HG03439 (cell line): ENCODE data around the gene TMEM61.

Source experiments
- ATAC-seq: cut with Tn5 transposase; IDR thresholded peaks from one replicate; pipeline ENCODE4 v1.9.1; 2021; ENCODE audit warnings: mild to moderate bottlenecking, moderate library complexity; ENCODE audit not compliant: unreplicated experiment

The TMEM61 gene

DNA sequence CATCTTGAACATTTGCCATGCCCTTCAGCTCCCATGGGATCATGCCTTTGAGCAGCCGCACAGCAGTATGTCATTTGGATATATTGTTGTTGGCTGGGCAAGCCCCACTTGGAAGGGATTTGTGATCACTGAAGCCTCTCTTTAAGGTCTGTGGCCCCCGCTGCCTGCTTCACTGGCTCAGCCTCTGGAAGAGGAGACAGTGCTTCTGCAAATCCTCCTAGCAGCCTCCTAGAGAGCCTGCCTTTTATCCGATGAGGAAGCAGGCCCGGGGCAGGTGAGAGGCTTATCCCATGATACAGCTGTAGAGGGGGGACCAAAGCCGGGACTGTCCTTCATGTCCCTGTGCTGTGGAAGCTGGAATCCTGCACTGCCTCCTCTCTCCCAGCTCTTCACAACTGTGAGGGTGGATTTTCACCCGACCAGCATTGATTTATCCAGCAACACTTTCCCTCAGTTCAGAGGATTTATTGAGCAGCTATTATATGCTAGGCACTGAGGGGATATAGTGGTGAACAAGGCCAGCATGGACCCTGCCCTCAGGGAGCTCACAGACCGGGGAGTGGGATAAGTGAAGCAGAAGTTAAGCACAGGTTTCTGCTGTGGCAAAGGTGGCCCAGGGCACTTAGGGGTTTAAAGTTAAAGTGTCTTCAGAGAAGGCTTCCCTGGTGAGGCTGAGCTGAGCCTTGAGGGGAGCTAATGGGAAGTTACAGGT is 3.9 kb downstream of the TMEM61 start:
- ATAC-seq: no peak

DNA sequence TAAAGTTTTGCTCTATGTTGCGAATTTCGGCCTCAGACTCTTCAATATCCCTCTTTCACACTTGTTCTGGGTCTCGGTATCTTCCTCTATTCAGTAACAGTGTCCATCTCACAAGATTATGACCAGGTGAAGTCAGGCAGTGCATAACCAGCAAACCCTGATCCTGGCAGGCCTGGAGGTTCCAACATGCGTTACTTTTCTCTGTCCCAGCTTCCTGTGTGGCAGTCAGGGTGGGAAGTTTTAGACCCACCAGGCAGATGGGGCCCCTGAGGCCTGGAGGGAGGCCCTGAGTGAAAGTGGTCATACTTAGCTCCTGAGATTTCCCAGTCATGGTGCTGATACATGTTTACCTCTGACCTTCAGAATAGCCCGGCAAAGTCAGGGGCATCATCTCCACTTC is 5.1 kb downstream of the TMEM61 start:
- no peak for ATAC-seq

DNA sequence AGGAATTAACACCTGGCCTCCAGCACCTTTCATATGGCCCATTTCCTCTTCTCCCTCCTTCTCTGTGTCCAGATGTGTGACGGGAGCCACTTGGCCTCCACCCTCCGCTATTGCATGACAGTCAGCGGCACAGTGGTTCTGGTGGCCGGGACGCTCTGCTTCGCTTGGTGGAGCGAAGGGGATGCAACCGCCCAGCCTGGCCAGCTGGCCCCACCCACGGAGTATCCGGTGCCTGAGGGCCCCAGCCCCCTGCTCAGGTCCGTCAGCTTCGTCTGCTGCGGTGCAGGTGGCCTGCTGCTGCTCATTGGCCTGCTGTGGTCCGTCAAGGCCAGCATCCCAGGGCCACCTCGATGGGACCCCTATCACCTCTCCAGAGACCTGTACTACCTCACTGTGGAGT is 5.6 kb downstream of the TMEM61 start:
- no peak for ATAC-seq

- no peak for ATAC-seq
Observed at GRCh38 chr1:54986533-54986932, 6.1 kb downstream of the TMEM61 start.

GRCh38 chr1:54987427-54987826 is 7.0 kb downstream of the TMEM61 start:
- ATAC-seq: no peak

GRCh38 chr1:54987919-54988705 is 7.7 kb downstream of the TMEM61 start:
- no peak for ATAC-seq

DNA sequence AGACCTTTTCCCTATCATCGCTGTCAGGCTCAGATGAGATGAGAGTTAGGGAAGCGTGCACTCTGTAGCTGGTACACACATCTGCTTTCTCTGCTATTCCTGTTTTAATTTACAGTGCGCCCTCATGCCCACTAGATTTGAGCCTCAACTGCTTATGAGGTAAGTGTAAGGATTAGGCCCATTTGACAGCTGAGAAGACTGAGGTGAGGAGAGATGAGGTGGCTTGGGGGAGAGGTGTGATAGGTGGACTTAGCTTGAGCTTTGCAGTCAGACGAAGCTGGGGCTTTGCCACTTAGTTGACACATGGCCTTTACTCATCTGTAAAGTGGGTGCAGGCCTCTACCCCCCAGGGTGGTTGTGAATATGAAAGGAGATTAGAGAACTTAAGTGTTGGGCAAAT is 8.5 kb downstream of the TMEM61 start:
- ATAC-seq: no peak

DNA sequence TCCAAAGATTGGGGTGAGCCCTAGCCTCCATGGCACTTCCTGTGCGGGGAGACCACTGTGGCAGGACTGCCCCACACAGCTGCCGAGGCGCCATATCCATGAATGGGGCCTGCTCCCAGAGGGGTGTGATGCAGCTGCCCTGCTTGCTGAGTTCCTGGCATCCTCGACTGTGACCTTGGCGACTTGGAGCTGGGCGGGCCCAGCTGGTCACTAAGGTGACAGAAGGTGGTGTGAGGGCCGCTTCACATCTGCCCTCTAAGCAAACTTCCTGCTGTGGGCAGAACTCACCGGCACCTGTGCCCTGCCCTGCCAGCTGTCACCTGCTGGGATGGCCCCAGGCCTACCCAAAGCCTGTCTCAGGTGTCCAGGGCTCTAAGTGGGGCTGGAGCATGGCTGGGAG is 9.0 kb downstream of the TMEM61 start:
- no peak for ATAC-seq

DNA sequence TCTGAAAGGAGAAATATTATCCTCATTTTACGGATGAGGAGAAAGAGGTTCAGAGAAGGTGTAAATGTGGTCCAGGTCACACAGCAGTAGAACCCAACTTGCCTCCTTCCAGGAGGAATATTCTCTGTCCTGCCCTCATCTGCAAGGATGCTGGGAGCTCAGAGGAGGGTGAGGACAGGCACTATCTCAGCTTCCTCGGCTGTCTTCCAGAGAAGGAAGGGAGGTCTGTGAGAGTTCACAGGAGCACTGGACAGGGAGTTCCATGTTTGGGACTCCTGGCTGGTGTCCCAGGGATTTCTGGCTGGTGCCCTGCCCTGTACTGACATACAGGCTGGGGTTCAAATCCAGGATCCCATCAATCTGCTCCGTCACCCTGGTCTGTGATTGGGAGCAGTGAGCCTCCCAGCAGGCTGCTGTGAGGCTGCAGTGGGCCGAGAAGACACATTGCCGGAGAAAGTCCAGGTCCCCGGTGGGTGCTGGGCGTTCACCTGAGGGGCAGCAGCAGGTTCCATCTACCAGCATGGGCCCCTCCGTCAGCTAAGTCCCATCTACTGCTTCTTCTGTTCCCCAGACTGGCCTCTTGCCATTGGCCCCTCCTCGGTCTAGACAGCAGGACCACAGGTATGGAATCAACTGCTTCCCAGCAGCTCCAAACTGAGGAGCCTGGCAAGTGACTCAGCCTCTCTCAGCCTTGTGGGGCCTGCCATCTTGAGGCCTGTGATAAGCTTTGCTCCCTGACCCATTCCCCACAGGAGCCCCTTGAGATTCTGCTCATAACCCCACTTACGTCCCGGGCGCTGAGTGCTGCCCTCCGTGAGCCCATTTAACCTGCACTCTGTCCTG is 9.8 kb downstream of the TMEM61 start:
- no peak for ATAC-seq

DNA sequence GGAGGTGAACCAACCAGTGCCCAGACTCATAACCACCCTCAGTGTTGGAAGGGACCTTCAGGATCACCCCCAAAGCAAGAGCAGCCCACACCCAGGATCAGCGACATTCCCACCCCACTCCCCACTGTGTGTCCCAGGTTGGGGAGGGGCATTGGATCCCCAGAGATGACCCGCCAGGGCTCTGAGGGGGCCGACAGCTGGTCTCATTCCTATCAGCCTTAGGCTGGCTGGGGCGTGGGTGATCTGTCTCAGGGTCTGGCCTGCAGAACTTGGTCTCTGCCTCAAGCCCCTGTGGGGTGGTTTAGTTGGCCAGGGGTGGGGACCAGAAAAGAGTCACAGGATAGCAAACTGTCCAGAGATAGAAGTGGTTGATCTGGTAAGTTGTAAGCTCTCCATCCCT is 10.5 kb downstream of the TMEM61 start:
- no peak for ATAC-seq

GRCh38 chr1:54991939-54992338 is 11.5 kb downstream of the TMEM61 start:
- ATAC-seq: no peak

DNA sequence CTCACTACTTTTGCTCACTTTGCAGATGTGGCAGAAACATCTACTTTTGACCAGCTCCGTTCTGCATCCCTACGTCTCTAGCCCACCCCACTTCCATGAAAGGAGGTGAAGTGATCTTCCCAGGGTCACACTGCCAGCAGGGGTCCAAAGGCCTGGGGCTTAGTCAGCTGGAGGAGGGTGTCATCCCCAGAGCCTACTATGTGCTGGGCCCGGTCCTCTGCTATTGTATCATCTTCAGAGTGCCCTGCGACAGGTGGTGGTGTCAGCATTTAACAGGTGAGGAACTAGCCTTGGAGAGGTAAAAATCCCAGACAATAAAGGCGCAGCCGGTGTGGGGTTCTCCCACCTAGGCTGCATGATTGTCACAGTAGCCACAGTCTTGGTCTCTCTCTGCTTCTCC is 12.7 kb downstream of the TMEM61 start:
- no peak for ATAC-seq

DNA sequence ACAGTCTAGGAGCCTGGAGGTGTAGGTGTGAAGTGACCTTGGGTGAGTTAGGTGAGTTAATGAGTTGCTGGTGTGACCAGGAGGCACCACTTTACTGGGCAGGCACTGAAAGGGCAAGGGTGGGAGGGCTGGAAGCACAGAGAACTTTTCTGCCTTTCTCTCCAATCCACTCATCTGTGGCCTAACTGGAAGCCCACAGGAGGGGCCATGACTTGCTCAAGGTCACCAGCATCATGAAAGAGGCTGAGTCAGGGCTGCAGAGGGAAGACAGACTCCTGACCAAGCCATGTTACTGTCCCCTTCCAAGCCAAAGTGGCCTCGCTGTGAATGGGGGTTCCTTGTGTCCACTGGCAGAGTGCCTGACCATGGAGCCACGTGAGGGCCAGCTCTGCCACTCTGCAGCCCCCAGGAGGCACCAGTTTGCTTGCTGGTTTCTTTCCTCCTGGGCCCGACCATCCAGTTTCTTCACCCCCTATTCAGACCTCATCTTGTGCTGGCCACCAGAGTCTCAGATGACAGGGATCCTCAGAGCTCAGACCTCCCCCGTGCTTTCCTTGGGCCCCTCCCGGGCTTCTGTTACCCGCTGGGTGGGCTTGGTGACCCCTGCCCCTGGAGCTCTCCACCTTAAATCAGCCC is 14.0 kb downstream of the TMEM61 start:
- no peak for ATAC-seq

GRCh38 chr1:54995013-54995760 is 14.8 kb downstream of the TMEM61 start:
- no peak for ATAC-seq

DNA sequence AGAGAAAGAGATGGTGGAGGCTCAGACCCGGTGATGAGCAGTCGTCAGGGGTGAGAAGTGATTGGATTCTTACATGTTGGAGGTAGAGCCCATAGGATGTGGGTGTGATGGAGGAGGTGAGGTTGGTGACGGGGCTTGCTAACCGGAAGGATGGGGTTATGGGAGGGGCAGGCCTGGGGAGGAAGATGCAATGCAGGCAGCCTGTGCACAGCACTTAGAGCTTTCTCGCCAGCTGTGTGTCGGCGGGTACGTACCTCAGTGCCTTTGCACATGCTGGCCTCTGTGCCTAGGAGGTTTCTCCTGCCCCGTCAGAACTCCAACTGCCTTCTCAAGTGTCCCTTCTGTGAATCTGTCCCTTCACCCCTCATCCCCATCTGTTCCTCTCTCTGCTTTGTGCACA is 15.4 kb downstream of the TMEM61 start:
- ATAC-seq: no peak

- ATAC-seq: peak; percentile 53
Observed at GRCh38 chr1:54996359-54996868, 16.0 kb downstream of the TMEM61 start.

DNA sequence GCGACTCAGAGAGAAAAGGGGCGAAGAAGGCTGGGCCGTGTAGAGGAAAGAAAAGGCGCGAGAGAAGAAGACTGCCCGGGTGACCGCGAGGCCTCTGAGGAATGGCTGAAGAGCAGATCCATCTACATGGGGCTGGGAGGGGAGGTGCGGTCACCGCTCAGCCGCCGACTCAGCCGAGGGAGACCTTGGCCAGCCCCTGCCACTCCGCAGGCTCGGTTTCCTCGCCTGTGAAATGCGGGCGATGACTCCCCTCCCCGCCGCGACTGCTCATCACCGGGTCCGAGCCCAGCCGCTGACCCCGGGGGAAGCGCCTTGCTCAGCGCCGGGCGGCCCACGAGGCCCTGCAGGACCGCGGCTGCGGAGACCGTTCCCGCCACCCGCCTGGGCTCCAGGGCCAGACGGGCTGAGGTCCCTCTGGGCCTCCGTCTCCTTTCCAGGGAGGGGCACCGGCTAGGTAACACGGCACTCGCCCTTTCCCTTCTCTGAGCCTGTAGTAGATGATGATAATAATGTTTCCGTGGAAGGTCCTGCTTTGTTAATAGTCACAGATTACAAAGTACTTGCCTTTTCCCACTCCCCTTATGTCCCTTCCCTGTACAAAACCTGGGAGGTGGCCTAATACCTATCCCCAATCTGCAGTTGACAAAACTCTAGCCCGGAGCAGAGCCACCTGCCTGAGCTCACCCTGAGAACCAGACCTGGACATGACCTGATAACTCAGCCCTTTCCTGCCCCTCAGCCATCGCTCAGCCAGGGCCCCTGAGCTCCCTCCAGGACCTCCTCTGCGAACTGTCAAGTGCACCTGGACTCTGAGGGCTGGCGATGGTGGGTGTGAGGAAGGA is 16.7 kb downstream of the TMEM61 start:
- no peak for ATAC-seq

- no peak for ATAC-seq
Observed at GRCh38 chr1:54997711-54997986, 17.2 kb downstream of the TMEM61 start.

DNA sequence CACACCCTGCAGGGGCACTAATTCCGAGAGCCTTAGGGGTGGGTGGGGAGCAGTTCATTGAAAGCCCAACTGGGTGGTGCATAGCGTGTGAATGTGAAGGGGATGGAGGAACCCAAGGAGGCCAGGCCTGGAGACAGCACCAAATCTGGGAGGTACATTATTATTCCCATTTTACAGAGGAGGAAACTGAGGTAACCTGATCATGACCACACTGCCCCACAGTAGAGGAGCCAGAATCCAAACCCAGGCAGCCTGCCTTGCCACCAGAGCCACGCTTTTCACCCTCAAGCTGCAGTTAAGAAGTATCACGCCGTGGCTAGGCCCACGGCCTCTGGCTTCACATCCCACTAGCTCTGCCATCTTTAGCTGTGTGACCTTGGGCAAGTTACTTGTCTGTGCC is 17.7 kb downstream of the TMEM61 start:
- ATAC-seq: no peak

- peak; percentile 50 for ATAC-seq
Observed at GRCh38 chr1:54998677-54999076, 18.2 kb downstream of the TMEM61 start, which contains the start of gene BSND. TSS of gene BSND (plus strand) at chr1:54998933. CDS start at chr1:54999187, 254 bp downstream.
